MM.1S (cell line): Measurements from ENCODE around the gene GSG1L.

Experiments used
- CTCF ChIP-seq: fragments of 300-600 bp; sonication (generic); IDR thresholded peaks from 2 replicates; pipeline ENCODE4 v1.5.1; 2016; ENCODE audit warnings: antibody characterized with exemption, low read length, mixed read lengths
- EZH2 ChIP-seq: fragments of 300-600 bp; sonication (generic); optimal IDR thresholded peaks from 2 replicates; pipeline ENCODE3; 2017; ENCODE audit warnings: low read depth, mild to moderate bottlenecking, antibody characterized with exemption, low read length, mixed read lengths
- EZH2phosphoT487 ChIP-seq: fragments of 300-600 bp; sonication (generic); IDR thresholded peaks from 2 replicates; pipeline ENCODE4 v1.6.1; 2018; ENCODE audit warnings: antibody characterized with exemption, low read length

DNA sequence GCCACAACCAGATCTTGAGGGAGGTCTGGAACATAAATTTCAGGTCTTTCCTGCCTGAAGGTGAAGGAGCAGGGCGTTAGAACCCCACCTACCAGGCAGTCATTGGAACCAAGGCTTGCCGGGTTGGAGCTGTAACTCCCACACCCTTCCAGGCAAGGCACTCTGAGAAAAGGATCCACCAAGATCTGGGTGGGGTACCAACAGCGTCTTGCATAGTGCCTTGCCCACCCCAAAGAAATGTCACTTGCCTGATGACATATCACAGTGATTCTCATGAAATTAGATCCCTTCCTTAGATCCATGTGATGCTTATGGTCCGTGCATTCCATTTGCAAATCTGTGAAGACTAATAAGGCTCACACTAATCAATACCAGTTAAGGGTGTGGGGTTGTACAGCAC is 312.3 kb downstream of the GSG1L start:
- TF ChIP-seq CTCF (no peak), EZH2 (no peak), EZH2phosphoT487 (no peak)
